PC-9 (cell line): Measurements from ENCODE around the gene CRNKL1. TPM values are rescaled to one million over a fixed set of nuclear protein-coding genes. Genes with fewer than 3 reads are reported as not detected.

Experiments
- BruUV-seq: library from RNA; stranded (reverse); fragments of 400-500 nt; replicated peaks from 2 replicates; lab custom pipeline; 2021; lab: Mats Ljungman, UMichigan
- CTCF ChIA-PET: fragments of 300-600 bp; sonication (Branson Sonifier 250); formaldehyde crosslinking; loops from one replicate; lab custom pipeline; 2022; ENCODE audit warnings: antibody characterized with exemption; lab: Charles Lee
- POLR2A ChIA-PET: fragments of 300-600 bp; sonication (Branson Sonifier 250); formaldehyde crosslinking; loops from one replicate; lab custom pipeline; 2022; ENCODE audit warnings: antibody characterized with exemption; ENCODE audit not compliant: unreplicated experiment; lab: Charles Lee
- DNase-seq, 2 experiments: peaks; one replicate each; pipeline versions ENCODE4 v3.0.0 to v3.0.0-alpha.2; 2015 to 2022; ENCODE audit warnings: mixed read lengths in 1 of 2
- H2AFZ ChIP-seq: fragments of 200-600 bp; sonication (generic); 2 replicates; pipeline ENCODE4 v1.8.1; 2017; ENCODE audit warnings: antibody characterized with exemption
- H3F3A ChIP-seq: fragments of 200-600 bp; sonication (generic); 2 replicates; pipeline ENCODE4 v1.8.1; 2017; ENCODE audit warnings: antibody characterized with exemption, mild to moderate bottlenecking, low read depth; ENCODE audit not compliant: insufficient read depth
- H3K27ac ChIP-seq: fragments of 200-600 bp; sonication (generic); 2 replicates; pipeline ENCODE4 v1.6.1; 2016; ENCODE audit warnings: mixed run types
- H3K27me3 ChIP-seq: fragments of 200-600 bp; sonication (generic); 2 replicates; pipeline ENCODE4 v1.6.1; 2016; ENCODE audit warnings: low read depth, mixed run types; ENCODE audit not compliant: insufficient read depth
- H3K36me3 ChIP-seq: fragments of 200-600 bp; sonication (generic); 2 replicates; pipeline ENCODE4 v1.6.1; 2016; ENCODE audit warnings: low read depth, mixed run types
- H3K4me1 ChIP-seq: fragments of 200-600 bp; sonication (generic); replicated peaks from 2 replicates; pipeline ENCODE4 v1.6.1; 2016; ENCODE audit warnings: mixed run types; ENCODE audit not compliant: insufficient read depth
- H3K4me2 ChIP-seq: fragments of 200-600 bp; sonication (generic); 2 replicates; pipeline ENCODE4 v1.6.1; 2017; ENCODE audit warnings: mixed run types
- H3K4me3 ChIP-seq: fragments of 200-600 bp; sonication (generic); 2 replicates; pipeline ENCODE4 v1.6.1; 2016; ENCODE audit warnings: mixed run types
- H3K79me2 ChIP-seq: fragments of 200-600 bp; sonication (generic); 2 replicates; pipeline ENCODE4 v1.6.1; 2017; ENCODE audit warnings: low read depth, mixed run types
- H3K9me2 ChIP-seq: fragments of 200-600 bp; sonication (generic); 2 replicates; pipeline ENCODE4 v1.8.1; 2017; ENCODE audit warnings: mild to moderate bottlenecking; ENCODE audit not compliant: insufficient read depth
- H3K9me3 ChIP-seq: fragments of 200-600 bp; sonication (generic); 2 replicates; pipeline ENCODE4 v1.8.1; 2016; ENCODE audit warnings: low read depth; ENCODE audit not compliant: insufficient read depth
- H4K20me1 ChIP-seq: fragments of 200-600 bp; sonication (generic); 2 replicates; pipeline ENCODE4 v1.8.1; 2017; ENCODE audit not compliant: insufficient read depth
- EZH2 ChIP-seq: fragments of 200-600 bp; sonication (generic); IDR thresholded peaks from 2 replicates; pipeline ENCODE4 v1.8.0; 2017; ENCODE audit warnings: antibody characterized with exemption, low read depth
- intact Hi-C: fragments of 100-400 bp; cut with micrococcal nuclease; formaldehyde crosslinking; loops from one replicate; pipeline ENCODE4 v1.10.0; 2022; ENCODE audit not compliant: unreplicated experiment
- total RNA-seq: library from RNA; stranded (reverse); gene quantifications from 2 replicates; pipeline ENCODE4 v1.2.3, GENCODE V29; 2021
- TF ChIP-seq, protein P1 (sequence below): fragments of 200-600 bp; sonication (generic); conservative IDR thresholded peaks from 2 replicates; pipeline ENCODE4 v1.6.1; 2017; ENCODE audit warnings: mixed run types, antibody characterized with exemption, mild to moderate bottlenecking, moderate library complexity

CRNKL1 gene
- total RNA-seq, 1 experiment from 2014 or later = 24.8 TPM

DNA sequence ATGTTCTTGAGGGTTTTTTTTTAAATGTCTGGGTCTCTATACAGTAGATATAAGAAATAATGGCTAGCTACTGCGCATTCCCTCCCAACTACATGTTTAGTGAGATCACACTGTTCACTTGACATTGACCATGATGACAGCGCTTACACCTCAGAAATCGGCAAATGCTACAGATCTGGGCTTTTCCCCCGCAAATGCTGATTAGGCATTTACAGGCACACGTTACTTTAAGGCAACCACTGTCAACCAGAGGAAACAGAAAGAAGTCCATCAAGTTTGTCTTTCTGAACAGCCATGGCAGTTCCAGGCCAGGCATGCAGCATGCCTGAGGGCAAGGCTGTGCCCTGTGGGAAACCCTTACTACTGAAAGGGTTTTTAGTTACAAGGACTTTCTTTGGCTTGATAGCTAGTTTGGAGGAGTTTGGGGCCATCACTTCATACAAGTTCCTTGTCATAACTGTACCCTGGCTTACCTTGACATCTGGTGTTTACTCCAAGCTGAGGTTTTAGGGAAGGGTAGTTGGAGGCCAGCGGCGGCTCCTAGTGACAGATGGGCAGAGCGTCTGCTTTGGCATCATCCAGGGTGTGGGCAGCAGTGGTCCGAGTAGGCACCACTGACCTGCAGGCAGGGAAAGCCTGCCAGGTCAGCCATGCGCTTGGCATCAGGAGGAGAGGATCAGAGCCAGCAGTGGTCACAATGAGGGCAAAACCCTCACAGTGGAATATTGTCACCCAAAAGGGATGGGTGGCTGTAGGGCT, 43.0 kb upstream of the CRNKL1 start:
- no peaks in the 10 kb centered on the region for H3K9me3 ChIP-seq
- H3K27me3 ChIP-seq = peaks cover 38% of the 10 kb centered on the region
- H3K4me3 ChIP-seq = no peak overlapping the region
- H3K4me2 ChIP-seq = no peak overlapping the region
- no peak overlapping the region for H2AFZ ChIP-seq
- H3K79me2 ChIP-seq = no peaks in the 10 kb centered on the region
- no peaks in the 10 kb centered on the region for H4K20me1 ChIP-seq
- ChIA-PET CTCF (no interaction called here), POLR2A (no interaction called here)
- no peak overlapping the region for H3K27ac ChIP-seq
- H3F3A ChIP-seq = no peaks in the 10 kb centered on the region
- no peaks in the 10 kb centered on the region for H3K9me2 ChIP-seq
- no TSS peak for BruUV-seq
- TF ChIP-seq EZH2 = no peak
- TF ChIP-seq, protein P1, sequence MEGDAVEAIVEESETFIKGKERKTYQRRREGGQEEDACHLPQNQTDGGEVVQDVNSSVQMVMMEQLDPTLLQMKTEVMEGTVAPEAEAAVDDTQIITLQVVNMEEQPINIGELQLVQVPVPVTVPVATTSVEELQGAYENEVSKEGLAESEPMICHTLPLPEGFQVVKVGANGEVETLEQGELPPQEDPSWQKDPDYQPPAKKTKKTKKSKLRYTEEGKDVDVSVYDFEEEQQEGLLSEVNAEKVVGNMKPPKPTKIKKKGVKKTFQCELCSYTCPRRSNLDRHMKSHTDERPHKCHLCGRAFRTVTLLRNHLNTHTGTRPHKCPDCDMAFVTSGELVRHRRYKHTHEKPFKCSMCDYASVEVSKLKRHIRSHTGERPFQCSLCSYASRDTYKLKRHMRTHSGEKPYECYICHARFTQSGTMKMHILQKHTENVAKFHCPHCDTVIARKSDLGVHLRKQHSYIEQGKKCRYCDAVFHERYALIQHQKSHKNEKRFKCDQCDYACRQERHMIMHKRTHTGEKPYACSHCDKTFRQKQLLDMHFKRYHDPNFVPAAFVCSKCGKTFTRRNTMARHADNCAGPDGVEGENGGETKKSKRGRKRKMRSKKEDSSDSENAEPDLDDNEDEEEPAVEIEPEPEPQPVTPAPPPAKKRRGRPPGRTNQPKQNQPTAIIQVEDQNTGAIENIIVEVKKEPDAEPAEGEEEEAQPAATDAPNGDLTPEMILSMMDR = no peak
- no peaks in the 10 kb centered on the region for H3K36me3 ChIP-seq
- DNase-seq = no peak
- H3K4me1 ChIP-seq = no peaks in the 10 kb centered on the region
- intact Hi-C loops = no loop called here

DNA sequence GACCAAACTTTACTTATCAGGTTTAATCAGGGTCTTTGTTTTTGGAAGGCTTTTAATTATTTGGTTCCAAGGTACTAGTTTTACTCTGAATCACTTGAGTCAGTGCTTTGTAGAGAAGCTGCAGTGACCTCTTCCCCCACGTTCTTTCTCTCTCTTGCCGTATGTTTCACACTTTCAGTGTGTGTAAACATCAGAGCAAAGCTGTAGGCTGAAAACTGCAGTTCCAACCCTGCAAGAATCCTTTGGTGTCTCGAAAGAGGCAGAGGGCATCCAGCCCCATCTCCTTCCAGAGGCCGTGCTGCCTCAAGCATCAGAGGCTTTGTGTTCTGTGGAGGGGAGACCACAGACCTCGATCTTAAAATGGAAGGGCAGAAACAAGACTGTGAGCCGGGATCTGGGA, 42.1 kb upstream of the CRNKL1 start:
- BruUV-seq = no TSS peak
- H3K27me3 ChIP-seq = peaks cover 46% of the 10 kb centered on the region
- POLR2A ChIA-PET = no interaction called here
- no peaks in the 10 kb centered on the region for H3K36me3 ChIP-seq
- no peaks in the 10 kb centered on the region for H3K79me2 ChIP-seq
- no peaks in the 10 kb centered on the region for H3F3A ChIP-seq
- DNase-seq = no peak
- H3K4me1 ChIP-seq = no peaks in the 10 kb centered on the region
- H3K4me2 ChIP-seq = no peak overlapping the region
- no peaks in the 10 kb centered on the region for H3K9me3 ChIP-seq
- intact Hi-C loops = no loop called here
- H3K27ac ChIP-seq = no peak overlapping the region
- no peaks in the 10 kb centered on the region for H3K9me2 ChIP-seq
- CTCF ChIA-PET = no interaction called here
- no peak overlapping the region for H2AFZ ChIP-seq
- H3K4me3 ChIP-seq = no peak overlapping the region
- TF ChIP-seq EZH2 = no peak
- TF ChIP-seq, protein P1 = no peak
- H4K20me1 ChIP-seq = no peaks in the 10 kb centered on the region

DNA sequence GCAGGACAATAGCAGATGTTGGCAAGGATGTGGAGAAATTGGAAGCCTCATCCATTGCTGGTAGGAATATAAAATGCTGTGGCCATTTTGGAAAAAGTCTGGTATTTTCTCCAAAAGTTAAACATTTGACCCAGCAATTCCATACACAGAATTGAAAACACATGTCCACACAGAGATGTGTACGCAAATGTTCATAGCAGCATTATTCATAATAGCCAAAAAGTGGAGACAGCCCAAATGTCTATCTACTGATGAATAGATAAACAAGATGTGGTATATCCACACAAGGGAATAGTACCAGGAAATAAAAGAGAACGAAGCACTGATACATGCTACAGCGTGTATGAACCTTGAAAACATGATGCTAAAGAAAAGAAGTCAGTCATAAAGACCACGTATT, 40.6 kb upstream of the CRNKL1 start:
- ChIA-PET CTCF (no interaction called here), POLR2A (no interaction called here)
- no peak overlapping the region for H3K27ac ChIP-seq
- no peaks in the 10 kb centered on the region for H3K9me2 ChIP-seq
- no peak overlapping the region for H3K4me2 ChIP-seq
- H4K20me1 ChIP-seq = no peaks in the 10 kb centered on the region
- BruUV-seq = no TSS peak
- peaks cover 51% of the 10 kb centered on the region for H3K27me3 ChIP-seq
- H3K9me3 ChIP-seq = no peaks in the 10 kb centered on the region
- no peaks in the 10 kb centered on the region for H3F3A ChIP-seq
- no peaks in the 10 kb centered on the region for H3K79me2 ChIP-seq
- no peaks in the 10 kb centered on the region for H3K4me1 ChIP-seq
- DNase-seq = no peak
- TF ChIP-seq, protein P1 = no peak
- no peak for TF ChIP-seq EZH2
- no peaks in the 10 kb centered on the region for H3K36me3 ChIP-seq
- no peak overlapping the region for H2AFZ ChIP-seq
- intact Hi-C loops = no loop called here
- no peak overlapping the region for H3K4me3 ChIP-seq
